Lower leg skin (tissue), 3 donors: Measurements from ENCODE around the gene SH2D4B.

ENCODE experiments used
- POLR2A ChIP-seq, 2 donors: fragments of 450-650 bp; IDR thresholded peaks; one replicate each; pipeline ENCODE4 v1.6.1; 2016 to 2017; ENCODE audit warnings: antibody characterized with exemption in 2 of 2, mild to moderate bottlenecking in 1 of 2, moderate library complexity in 1 of 2
- TF ChIP-seq, protein P1 (sequence below), 3 donors: fragments of 450-650 bp; IDR thresholded peaks; one replicate each; pipeline ENCODE4 v1.5.1; 2016; ENCODE audit warnings: antibody characterized with exemption in 3 of 3, mild to moderate bottlenecking in 3 of 3, moderate library complexity in 2 of 3

DNA sequence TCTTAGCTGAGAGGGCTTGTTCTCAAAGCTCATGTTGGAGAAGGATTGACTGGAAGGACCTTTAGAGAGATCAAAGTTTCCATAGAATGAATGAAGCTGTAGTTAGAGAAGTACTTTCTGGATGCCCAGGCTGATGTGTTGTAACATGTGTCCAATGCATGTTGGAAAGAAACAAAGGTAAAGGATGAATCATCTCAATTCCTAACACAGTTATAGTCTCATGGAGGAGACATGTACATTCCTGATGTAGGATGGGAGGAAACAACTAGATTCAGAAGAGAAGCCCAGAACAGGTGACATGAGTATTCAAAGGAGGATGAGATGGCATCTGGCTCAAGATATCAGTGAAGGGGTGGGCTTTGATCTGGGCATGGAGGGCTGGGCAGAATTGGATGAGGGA lies 152.7 kb downstream of the SH2D4B start:
- no peak for TF ChIP-seq POLR2A (IDR thresholded peaks at IDR 0.05)
- TF ChIP-seq, protein P1, sequence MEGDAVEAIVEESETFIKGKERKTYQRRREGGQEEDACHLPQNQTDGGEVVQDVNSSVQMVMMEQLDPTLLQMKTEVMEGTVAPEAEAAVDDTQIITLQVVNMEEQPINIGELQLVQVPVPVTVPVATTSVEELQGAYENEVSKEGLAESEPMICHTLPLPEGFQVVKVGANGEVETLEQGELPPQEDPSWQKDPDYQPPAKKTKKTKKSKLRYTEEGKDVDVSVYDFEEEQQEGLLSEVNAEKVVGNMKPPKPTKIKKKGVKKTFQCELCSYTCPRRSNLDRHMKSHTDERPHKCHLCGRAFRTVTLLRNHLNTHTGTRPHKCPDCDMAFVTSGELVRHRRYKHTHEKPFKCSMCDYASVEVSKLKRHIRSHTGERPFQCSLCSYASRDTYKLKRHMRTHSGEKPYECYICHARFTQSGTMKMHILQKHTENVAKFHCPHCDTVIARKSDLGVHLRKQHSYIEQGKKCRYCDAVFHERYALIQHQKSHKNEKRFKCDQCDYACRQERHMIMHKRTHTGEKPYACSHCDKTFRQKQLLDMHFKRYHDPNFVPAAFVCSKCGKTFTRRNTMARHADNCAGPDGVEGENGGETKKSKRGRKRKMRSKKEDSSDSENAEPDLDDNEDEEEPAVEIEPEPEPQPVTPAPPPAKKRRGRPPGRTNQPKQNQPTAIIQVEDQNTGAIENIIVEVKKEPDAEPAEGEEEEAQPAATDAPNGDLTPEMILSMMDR (IDR thresholded peaks at IDR 0.05), result no peak
